ENCODE data around the gene PPP1R12B.
"Not testable (repeated sequence)": the region's sequence is repeated elsewhere in the genome, so short reads cannot be mapped to it uniquely, and the experiment has no call there.

Gene PPP1R12B

GRCh38 chr1:202565890-202566602, 217.5 kb downstream of the PPP1R12B start:
- FAIRE-seq: no peak

DNA sequence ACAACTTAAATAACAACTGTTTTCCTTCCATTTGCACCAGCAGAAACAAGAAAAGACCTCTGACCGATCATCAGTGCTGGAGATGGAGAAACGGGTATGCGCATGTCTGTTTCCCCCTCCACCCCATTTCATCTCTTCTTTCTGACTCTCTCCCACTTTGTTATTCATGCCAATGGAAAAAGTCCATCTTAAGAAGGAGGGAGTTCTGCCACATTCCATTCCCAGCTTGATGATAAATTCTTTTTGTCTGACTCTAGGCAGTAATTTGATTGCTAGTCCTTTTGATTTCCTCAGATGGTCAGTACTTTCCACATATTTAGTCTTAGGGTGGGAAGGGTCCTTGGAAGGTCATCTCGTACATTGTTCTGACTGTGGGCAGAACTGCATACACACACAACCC, 219.2 kb downstream of the PPP1R12B start:
- FAIRE-seq: no peak

GRCh38 chr1:202568410-202568809, 219.9 kb downstream of the PPP1R12B start:
- no peak for FAIRE-seq

DNA sequence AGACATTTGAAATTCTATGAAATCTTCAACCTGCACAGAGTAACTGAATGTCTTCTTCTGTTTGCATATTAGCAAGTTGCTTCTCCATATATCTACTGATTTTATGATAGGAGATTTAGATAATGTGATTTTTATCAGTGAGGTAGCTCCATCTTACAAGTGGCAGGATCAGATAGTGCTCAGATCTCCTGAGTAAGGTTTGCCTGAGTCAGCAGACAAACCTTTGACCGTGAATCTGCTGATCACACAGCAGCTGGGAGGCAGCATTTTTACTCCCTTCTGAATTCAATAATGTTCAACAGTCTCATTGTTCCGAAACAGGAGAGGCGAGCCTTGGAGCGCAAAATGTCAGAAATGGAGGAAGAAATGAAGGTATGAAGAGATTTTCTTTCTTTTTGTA, 220.3 kb downstream of the PPP1R12B start:
- FAIRE-seq: no peak

GRCh38 chr1:202569393-202570322, 221.2 kb downstream of the PPP1R12B start:
- no peak for FAIRE-seq

- FAIRE-seq: no peak
Observed at GRCh38 chr1:202571719-202572339, 223.3 kb downstream of the PPP1R12B start.

DNA sequence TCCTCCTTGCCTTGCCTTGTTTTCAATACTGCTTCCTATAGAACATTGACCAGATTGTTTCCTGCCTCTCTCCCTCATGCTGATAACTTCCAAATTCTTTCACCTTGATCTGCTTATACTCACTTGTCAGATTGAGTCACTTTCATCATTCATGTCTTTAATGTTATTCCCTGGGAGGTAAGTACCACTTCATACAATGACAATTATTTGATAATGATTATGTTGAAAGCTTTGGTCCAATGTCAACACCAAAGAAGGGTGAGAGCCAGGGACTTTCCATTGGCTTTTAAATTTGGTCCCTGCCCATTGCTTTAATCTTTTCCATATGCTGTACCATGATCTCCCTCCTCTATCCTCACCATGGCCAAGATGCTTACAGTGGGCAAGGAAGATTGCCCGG, 224.4 kb downstream of the PPP1R12B start:
- FAIRE-seq: no peak

GRCh38 chr1:202575918-202576653, 227.6 kb downstream of the PPP1R12B start:
- FAIRE-seq: no peak

GRCh38 chr1:202576816-202577215, 228.3 kb downstream of the PPP1R12B start:
- no peak for FAIRE-seq

GRCh38 chr1:202577381-202577780, 228.9 kb downstream of the PPP1R12B start:
- FAIRE-seq: no peak

DNA sequence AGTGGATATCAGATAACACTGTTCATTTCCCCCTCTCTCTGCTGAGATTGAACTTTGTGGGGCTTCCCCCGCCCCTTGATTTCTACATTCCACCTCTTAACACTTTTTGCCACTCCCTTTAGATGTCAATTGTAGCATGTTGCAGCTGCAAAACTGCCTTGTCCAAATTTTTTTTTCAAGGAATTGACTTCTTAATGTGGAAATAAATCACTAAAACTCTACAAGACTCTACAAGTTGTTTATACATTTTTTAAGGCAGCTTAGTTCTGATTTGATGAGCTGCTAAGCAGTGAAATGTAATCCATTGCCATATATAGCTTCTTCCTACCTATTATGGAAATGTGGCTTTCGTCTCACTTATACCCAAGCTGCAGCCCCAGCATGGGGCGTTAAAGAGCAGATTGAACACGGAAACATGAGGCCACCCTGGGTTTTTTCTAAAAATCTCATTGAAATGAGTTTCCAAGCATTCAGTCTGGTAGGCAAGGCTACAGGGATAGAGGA, 229.6 kb downstream of the PPP1R12B start:
- FAIRE-seq: no peak

DNA sequence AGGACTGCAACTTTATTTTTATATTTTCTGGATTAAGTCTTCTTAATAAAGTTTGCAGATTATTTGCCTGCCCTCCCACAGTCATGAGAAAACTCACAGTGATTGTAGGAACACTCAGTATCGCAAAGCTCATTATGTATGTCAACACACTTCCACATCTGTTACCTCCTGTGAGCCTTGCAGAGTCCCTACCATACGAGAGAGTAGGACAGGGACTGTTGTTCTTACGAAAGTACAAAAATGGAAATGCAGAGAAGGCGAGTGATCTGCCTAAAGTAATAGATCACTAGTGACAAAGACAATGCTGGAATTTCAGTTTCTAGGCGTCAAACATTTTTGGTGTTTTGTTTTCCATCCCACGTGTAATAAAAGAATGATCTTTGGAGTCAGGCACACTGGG, 230.1 kb downstream of the PPP1R12B start:
- no peak for FAIRE-seq

DNA sequence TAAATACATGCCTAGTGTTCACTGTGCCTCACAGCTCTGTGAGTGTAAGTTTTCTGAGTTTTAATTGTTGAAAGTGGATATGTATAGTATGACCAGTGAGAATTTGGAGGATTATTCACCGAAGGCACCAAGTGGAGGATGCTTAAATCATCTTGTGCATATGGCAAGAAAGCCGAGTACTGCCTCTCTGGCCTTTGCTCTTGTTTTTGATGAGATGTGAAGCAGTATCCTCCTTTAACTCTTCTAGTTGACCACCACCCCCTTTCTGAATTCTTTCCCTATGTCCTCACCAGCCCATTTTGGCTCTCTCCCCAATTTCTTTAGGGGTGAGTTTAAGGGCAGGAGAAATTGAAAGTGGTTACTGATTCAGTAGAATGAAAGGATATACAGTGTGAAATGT, 231.3 kb downstream of the PPP1R12B start:
- FAIRE-seq: no peak

- no peak for FAIRE-seq
Observed at GRCh38 chr1:202580619-202581018, 232.1 kb downstream of the PPP1R12B start.

DNA sequence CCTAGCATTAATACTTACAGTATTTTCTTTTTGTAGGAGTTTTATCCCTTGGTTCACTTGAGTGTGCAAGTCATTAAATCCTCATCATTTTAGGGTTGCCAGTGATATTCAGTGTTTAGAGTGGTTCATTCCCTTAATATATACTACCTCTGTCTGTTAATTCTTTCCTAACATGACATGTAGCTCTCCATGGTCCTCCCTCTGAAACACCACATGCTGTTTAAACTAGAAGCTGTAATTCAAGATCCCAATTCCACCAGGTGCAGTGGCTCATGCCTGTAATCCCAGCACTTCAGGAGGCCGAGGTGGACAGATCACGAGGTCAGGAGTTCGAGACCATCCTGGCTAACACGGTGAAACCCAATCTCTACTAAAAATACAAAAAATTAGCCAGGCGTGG, 233.9 kb downstream of the PPP1R12B start:
- FAIRE-seq: not testable (repeated sequence)

DNA sequence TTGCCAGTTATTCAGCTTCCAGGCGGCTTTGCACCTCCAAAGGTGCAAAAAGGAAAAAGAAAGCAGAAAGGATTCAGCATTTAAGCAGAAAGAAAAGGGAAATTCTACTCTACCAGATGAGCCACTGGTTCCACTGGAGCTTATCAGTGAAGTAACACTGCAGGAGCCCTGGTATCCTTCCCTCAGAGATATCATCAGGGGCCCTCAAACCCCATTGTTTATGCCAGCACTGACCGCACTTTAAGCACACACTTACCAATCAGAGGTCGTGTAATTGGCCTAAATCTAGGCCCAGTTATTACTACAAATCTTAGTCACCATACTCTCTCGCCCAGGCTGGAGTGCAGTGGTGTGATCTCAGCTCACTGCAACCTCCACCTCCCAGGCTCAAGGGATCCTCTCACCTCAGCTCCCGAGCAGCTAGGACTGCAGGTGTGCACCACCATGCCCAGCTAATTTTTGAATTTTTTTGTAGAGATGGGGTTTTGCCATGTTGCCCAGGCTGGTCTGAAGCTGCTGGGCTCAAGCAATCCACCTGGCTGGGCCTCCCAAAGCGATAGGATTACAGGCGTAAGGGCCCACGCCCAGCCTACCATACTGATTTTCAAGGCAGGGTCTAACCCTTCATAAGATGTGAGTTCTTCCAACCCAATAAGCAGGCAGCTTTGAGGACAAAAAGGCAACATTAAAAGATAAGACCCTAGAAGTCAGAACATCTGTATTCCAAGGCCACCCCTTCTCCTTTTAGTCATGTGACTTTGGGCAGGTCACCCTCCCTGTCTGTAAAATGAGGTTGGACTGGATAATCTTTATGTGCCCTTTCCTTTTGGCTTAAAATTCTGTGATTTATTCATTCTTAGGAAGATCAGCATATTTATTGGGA, 236.4 kb downstream of the PPP1R12B start:
- FAIRE-seq: no peak

DNA sequence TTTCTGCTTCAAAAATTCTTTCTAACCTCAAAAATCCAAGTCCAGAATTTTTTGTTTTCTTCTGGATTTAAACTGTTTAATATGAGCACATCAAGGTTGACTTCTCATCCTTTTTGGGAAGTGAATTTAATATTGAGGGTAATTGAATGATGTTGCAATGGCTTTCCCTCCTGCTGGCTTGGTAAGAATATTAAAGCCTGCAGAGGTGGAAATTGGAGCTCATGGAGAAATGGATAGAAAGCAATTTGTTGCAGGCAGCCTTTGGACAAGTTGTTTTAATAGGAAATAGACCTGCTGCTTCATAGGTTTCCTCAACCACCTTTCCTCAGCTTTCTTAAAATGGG, 237.1 kb downstream of the PPP1R12B start:
- no peak for FAIRE-seq

- FAIRE-seq: no peak
Observed at GRCh38 chr1:202586018-202586821, 237.7 kb downstream of the PPP1R12B start.

- no peak for FAIRE-seq
Observed at GRCh38 chr1:202586871-202587270, 238.4 kb downstream of the PPP1R12B start.

- FAIRE-seq: no peak
Observed at GRCh38 chr1:202587859-202588485, 239.5 kb downstream of the PPP1R12B start.

All from G401.6 (cell line).